Epithelial cell of proximal tubule (primary cell): Measurements from ENCODE around the gene GDPD3. TPM values are rescaled to one million over a fixed set of nuclear protein-coding genes. Genes with fewer than 3 reads are reported as not detected.
A peak's percentile ranks its signal among the peaks of the same experiment; 100 is the strongest.

Experiments used
- DNase-seq: peaks from one replicate; pipeline ENCODE4 v3.0.0-alpha.2; 2011; ENCODE audit warnings: low read depth
- H3K4me3 ChIP-seq: 2 replicates; pipeline ENCODE4 v1.5.1; 2011; ENCODE audit warnings: low read depth, mild to moderate bottlenecking, low read length
- total RNA-seq: library from RNA; depleted of rRNA; stranded (reverse); fragments of >200 nt; gene quantifications from 2 replicates; pipeline ENCODE4 v1.2.3, GENCODE V29; 2015
- TF ChIP-seq, protein P1 (sequence below): conservative IDR thresholded peaks from 2 replicates; pipeline ENCODE4 v1.5.1; 2012; ENCODE audit warnings: low read depth, mild to moderate bottlenecking, low read length

GDPD3 gene
- total RNA-seq, 1 donor from 2014 or later, result not detected

GRCh38 chr16:30094541-30095165 is 18.7 kb downstream of the GDPD3 start:
- H3K4me3 ChIP-seq, result peak overlapping the region; percentile 76
- TF ChIP-seq, protein P1, sequence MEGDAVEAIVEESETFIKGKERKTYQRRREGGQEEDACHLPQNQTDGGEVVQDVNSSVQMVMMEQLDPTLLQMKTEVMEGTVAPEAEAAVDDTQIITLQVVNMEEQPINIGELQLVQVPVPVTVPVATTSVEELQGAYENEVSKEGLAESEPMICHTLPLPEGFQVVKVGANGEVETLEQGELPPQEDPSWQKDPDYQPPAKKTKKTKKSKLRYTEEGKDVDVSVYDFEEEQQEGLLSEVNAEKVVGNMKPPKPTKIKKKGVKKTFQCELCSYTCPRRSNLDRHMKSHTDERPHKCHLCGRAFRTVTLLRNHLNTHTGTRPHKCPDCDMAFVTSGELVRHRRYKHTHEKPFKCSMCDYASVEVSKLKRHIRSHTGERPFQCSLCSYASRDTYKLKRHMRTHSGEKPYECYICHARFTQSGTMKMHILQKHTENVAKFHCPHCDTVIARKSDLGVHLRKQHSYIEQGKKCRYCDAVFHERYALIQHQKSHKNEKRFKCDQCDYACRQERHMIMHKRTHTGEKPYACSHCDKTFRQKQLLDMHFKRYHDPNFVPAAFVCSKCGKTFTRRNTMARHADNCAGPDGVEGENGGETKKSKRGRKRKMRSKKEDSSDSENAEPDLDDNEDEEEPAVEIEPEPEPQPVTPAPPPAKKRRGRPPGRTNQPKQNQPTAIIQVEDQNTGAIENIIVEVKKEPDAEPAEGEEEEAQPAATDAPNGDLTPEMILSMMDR, result no peak
- DNase-seq, result no peak

- DNase-seq, result no peak
Observed at GRCh38 chr16:30092373-30093010, 20.8 kb downstream of the GDPD3 start.

GRCh38 chr16:30091474-30092372 is 21.6 kb downstream of the GDPD3 start, which contains the start of gene TBX6:
Gene TBX6 (minus strand): TSS chr16:30091924. CDS start chr16:30091193, 731 bp downstream.
- H3K4me3 ChIP-seq, result peak within 1 kb of the TSS; percentile 74
- DNase-seq, result no peak
- TF ChIP-seq, protein P1, result peak; percentile 62

More at GRCh38 chr16:30092373-30093010, 20.8 kb downstream of the GDPD3 start:
- peak overlapping the region; percentile 74 for H3K4me3 ChIP-seq
- TF ChIP-seq, protein P1, result peak; percentile 77

- TF ChIP-seq, protein P1, result no peak
- no peak for DNase-seq
- H3K4me3 ChIP-seq, result peak overlapping the region; percentile 74
Observed at GRCh38 chr16:30090610-30091331, 22.6 kb downstream of the GDPD3 start.

- no peak overlapping the region for H3K4me3 ChIP-seq
- DNase-seq, result no peak
- TF ChIP-seq, protein P1, result no peak
Observed at GRCh38 chr16:30088832-30089624, 24.3 kb downstream of the GDPD3 start.
